ENCODE measurements around the gene KIRREL1.

DNA sequence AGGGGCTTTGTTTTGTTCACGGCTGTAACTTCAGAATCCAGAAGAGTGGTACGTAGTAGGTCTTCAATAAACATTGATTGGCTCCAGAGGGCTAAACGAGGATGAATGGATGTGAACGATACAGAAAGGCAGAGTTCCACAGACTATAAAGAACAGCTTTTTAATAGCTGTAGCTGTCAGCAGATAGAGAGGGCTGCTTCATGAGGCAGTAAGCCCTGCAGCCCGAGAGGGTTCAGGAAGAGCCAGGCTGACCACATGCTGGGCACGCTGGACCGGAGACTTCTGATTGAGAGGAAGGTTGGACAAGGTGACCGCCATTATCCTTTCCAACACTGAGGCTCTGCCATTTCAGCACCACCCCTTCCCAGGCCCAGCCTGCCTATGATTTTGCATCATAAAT is 45.3 kb downstream of the KIRREL1 start:
- no peak for TF ChIP-seq CTCF (IDR thresholded peaks at IDR 0.05; ENCODE audit: borderline replicate concordance, extremely low read depth, low read length, poor library complexity, severe bottlenecking)
- no peak for TF ChIP-seq EZH2 (IDR thresholded peaks at IDR 0.05; ENCODE audit: borderline replicate concordance, low read depth, low read length, severe bottlenecking)
